GM21528 (cell line): ENCODE results near the gene ITGB2.

Experiments used
- ATAC-seq: cut with Tn5 transposase; IDR thresholded peaks from one replicate; pipeline ENCODE4 v1.9.1; 2021; ENCODE audit warnings: mild to moderate bottlenecking, moderate library complexity; ENCODE audit not compliant: unreplicated experiment, low FRiP score

Gene ITGB2

GRCh38 chr21:44911384-44912157, 9.1 kb downstream of the ITGB2 start:
- no peak for ATAC-seq

- no peak for ATAC-seq
These were observed 9.7 kb downstream of the ITGB2 start for GRCh38 chr21:44911068-44911383.

GRCh38 chr21:44910229-44911067, 10.3 kb downstream of the ITGB2 start:
- ATAC-seq: no peak

- no peak for ATAC-seq
These were observed 11.0 kb downstream of the ITGB2 start for GRCh38 chr21:44909719-44910118.

GRCh38 chr21:44908908-44909307, 11.8 kb downstream of the ITGB2 start:
- ATAC-seq: no peak

- ATAC-seq: no peak
These were observed 12.5 kb downstream of the ITGB2 start for GRCh38 chr21:44907966-44908895.

GRCh38 chr21:44907225-44907965, 13.3 kb downstream of the ITGB2 start:
- ATAC-seq: no peak

GRCh38 chr21:44905728-44906090, 15.0 kb downstream of the ITGB2 start:
- no peak for ATAC-seq

- ATAC-seq: no peak
These were observed 15.5 kb downstream of the ITGB2 start for GRCh38 chr21:44905016-44905727.

GRCh38 chr21:44904141-44904923, 16.4 kb downstream of the ITGB2 start:
- ATAC-seq: no peak

GRCh38 chr21:44903689-44904088, 17.0 kb downstream of the ITGB2 start:
- no peak for ATAC-seq

- ATAC-seq: no peak
These were observed 17.5 kb downstream of the ITGB2 start for GRCh38 chr21:44903050-44903685.

GRCh38 chr21:44902268-44903049, 18.2 kb downstream of the ITGB2 start:
- ATAC-seq: no peak

GRCh38 chr21:44901391-44902074, 19.2 kb downstream of the ITGB2 start:
- no peak for ATAC-seq

- ATAC-seq: no peak
These were observed 20.0 kb downstream of the ITGB2 start for GRCh38 chr21:44900559-44901251.

- ATAC-seq: no peak
These were observed 20.7 kb downstream of the ITGB2 start for GRCh38 chr21:44899768-44900558.
